Omental fat pad (tissue), 4 donors: ENCODE measurements around the gene GAS7. TPM values are rescaled to one million over a fixed set of nuclear protein-coding genes. Genes with fewer than 3 reads are reported as not detected.

Source experiments
- ATAC-seq: fragments of 150-250 bp; one replicate; pipeline ENCODE4 v1.9.1; 2016; ENCODE audit warnings: mild to moderate bottlenecking, moderate library complexity; ENCODE audit not compliant: low FRiP score
- DNase-seq: peaks from one replicate; pipeline ENCODE4 v3.0.0-alpha.2; 2019; ENCODE audit warnings: low spot score
- CTCF ChIP-seq, 3 donors: fragments of 450-650 bp; IDR thresholded peaks; one replicate each; pipeline ENCODE4 v1.5.1; 2016 to 2017; ENCODE audit warnings: antibody characterized with exemption in 3 of 3, mild to moderate bottlenecking in 3 of 3, moderate library complexity in 2 of 3
- total RNA-seq, 4 donors: library from RNA; depleted of rRNA; stranded (reverse); fragments of >200 nt; gene quantifications; one replicate each; pipeline ENCODE4 v1.1.0, GENCODE V29; 2016

GAS7 gene
- total RNA-seq, 4 donors from 2014 or later, result 36.4 to 148 (median 52.7) TPM

- TF ChIP-seq CTCF (IDR thresholded peaks at IDR 0.05), result no peak
- no peak for DNase-seq
- ATAC-seq, result peak; percentile 83
Observed at GRCh38 chr17:10127819-10128425, 70.5 kb downstream of the GAS7 start.

DNA sequence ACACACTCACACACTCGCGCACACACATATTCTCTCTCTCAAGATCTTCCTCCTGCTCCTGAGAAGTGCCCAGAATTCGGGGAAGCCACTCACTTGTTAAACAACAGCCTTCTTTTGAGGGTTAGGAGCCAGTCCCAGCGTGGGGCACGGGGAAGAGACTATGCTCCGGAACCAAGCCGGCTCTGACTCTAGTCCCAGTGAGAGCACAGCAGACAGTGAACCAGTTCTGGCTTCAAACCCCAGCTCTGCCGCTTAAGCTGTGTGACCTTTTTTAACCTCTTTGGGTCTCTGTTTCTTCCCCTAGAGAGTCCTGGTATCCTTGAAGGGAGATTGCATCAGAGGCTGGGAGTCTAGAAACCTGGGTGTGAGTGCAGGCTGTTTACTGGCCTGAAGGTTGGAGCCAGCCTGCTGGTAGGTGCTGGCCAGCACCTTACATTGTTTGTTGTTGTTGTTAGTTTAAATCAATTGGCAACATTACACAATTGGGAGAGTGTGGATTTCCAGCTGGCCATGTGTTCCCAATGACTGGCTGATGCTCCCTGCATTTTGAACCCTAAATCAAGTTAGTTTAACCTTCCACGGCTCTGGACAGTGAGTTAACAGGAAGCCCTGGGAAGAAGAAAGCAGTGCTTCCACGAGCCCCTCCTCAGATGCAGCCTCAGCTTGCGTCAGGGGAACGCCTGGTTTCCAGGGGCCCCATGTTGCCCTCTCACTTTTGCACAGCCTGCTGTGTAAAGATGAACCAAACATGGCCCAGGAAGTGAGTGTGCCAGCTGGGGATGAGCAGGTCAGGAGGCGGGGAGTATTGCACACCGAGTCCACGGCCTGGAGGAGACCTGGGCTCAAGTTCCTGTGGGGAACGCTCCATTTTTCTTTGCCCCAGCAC lies 71.5 kb downstream of the GAS7 start:
- DNase-seq (no peak), ATAC-seq (peak; percentile 50)
- TF ChIP-seq CTCF (IDR thresholded peaks at IDR 0.05), result no peak

DNA sequence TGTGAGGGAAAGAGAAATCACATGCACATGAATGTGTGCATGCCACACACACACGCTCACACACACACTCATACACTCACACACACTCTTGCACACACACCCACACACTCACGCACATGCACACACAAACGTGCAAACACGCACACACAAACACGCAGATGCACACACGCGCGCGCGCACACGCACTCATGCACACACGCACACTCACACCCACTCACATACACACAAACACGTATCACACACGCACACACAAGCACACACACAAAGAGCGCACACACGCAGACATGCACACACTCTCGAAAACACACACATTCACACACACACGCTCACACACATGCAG lies 72.2 kb downstream of the GAS7 start:
- no peak for DNase-seq

DNA sequence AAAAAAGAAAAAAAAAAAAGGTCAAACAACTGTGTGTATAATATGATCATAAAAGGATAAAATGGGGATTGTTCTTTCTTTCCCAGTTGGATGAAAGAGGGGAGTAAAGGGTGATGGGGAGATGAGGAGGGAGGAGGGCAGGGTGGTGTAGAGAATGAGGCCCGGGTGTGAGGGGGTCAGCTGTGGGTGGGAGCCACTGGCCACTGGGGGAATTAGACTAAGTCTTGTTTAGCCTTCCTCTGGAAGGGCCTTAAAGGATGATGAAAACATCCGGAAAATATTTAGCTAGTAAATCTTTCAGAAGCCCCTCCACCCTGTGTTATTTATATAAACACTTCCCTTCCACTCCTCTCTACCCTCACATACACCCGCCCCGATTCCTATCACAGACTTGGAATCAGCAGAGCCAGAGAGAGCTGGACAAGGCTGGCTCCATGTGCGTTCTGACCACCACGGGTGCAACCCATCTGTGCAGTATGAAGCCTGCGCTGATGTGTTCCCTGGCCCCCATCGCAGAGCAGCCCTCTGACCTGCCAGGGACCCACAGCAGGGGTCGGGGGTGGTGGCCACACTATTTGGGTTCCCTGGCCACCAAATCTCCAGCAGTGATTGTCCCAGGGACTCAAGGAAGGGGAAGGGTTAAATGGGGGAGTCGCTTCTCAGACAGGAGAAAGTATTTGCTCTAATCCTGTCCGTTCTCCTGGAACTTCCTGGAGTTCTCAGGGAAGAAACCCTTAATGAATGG lies 72.7 kb downstream of the GAS7 start:
- no peak for ATAC-seq
- no peak for DNase-seq
- TF ChIP-seq CTCF (IDR thresholded peaks at IDR 0.05), result no peak

More for the DNA sequence above, 72.2 kb downstream of the GAS7 start:
- TF ChIP-seq CTCF (IDR thresholded peaks at IDR 0.05), result no peak
- ATAC-seq, result no peak

GRCh38 chr17:10123093-10123492 lies 75.3 kb downstream of the GAS7 start:
- no peak for ATAC-seq
- DNase-seq, result no peak
- no peak for TF ChIP-seq CTCF (IDR thresholded peaks at IDR 0.05)

DNA sequence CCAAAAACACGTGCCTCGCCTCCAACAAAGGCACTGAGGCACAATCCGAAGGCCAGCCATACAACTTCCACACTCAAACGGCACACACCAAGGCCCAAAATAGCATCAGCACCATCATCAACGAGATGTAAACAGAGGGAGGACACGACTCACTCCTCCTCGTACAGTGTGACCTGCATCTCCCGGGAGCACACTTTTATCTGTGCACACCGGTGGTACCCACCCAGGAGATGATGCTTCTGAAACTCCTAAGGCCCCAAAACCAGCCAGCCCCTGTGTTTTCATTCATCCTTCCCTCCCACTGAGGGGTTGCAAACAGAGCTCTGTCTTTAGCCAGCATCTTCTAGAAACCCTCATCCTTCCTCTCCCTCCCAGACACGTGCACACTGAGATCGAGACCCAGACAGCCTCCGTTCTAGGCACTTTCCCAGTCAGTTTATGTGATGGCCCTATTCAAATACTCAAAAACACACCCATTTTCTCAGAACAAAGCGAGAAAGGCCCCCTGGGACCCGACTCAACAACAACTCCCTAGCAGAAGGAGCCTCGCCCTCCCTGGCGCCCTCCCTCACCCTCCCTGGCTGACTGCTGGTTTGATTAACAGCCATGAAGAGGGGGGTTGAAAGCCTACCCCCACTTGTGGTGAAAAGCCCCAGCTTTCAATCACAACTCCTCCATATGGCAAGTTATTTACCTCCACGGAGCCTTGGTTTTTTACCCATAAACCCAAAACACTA lies 76.3 kb downstream of the GAS7 start:
- TF ChIP-seq CTCF (IDR thresholded peaks at IDR 0.05), result no peak
- DNase-seq (no peak), ATAC-seq (no peak)
